H9 (cell line): ENCODE measurements around the gene MRPL54. TPM values are rescaled to one million over a fixed set of nuclear protein-coding genes. Genes with fewer than 3 reads are reported as not detected.

ENCODE experiments used
- DNase-seq: peaks from one replicate; pipeline ENCODE4 v3.0.0-alpha.2; 2017
- H2AFZ ChIP-seq: one replicate; pipeline ENCODE4 v1.6.1; 2013; ENCODE audit warnings: mild to moderate bottlenecking, low read length, control low read depth, moderate library complexity
- H2AK5ac ChIP-seq: 2 replicates; pipeline ENCODE4 v1.6.1; 2013; ENCODE audit warnings: low read length, control low read depth, mixed read lengths; ENCODE audit not compliant: insufficient read length
- H2BK120ac ChIP-seq: one replicate; pipeline ENCODE4 v1.6.1; 2013; ENCODE audit warnings: low read depth, mild to moderate bottlenecking, low read length, control low read depth, inconsistent platforms; ENCODE audit not compliant: poor library complexity, severe bottlenecking
- H2BK12ac ChIP-seq: 2 replicates; pipeline ENCODE4 v1.6.1; 2013; ENCODE audit warnings: low read length, control low read depth, mixed read lengths, low read depth; ENCODE audit not compliant: insufficient read length
- H2BK15ac ChIP-seq: 2 replicates; pipeline ENCODE4 v1.6.1; 2013; ENCODE audit warnings: low read depth, low read length, control low read depth
- H2BK20ac ChIP-seq: one replicate; pipeline ENCODE4 v1.6.1; 2013; ENCODE audit warnings: low read depth, mild to moderate bottlenecking, low read length, control low read depth, inconsistent platforms; ENCODE audit not compliant: poor library complexity, severe bottlenecking
- H2BK5ac ChIP-seq: 2 replicates; pipeline ENCODE4 v1.6.1; 2013; ENCODE audit warnings: low read length, control low read depth, mixed read lengths; ENCODE audit not compliant: insufficient read length
- H3K14ac ChIP-seq: 2 replicates; pipeline ENCODE4 v1.6.1; 2013; ENCODE audit warnings: low read length, control low read depth; ENCODE audit not compliant: insufficient read depth
- H3K18ac ChIP-seq: 2 replicates; pipeline ENCODE4 v1.6.1; 2013; ENCODE audit warnings: low read depth, mild to moderate bottlenecking, mixed read lengths, low read length, control low read depth; ENCODE audit not compliant: insufficient read length
- H3K23ac ChIP-seq: 2 replicates; pipeline ENCODE4 v1.6.1; 2013; ENCODE audit warnings: low read length, control low read depth, mixed read lengths, low read depth; ENCODE audit not compliant: insufficient read length
- H3K23me2 ChIP-seq: 2 replicates; pipeline ENCODE4 v1.6.1; 2013; ENCODE audit warnings: low read depth, mild to moderate bottlenecking, mixed read lengths, low read length, control low read depth; ENCODE audit not compliant: insufficient read length, poor library complexity, severe bottlenecking
- H3K27ac ChIP-seq: 2 replicates; pipeline ENCODE4 v1.5.1; 2013; ENCODE audit warnings: low read length, control low read depth, mixed read lengths, low read depth; ENCODE audit not compliant: insufficient read length
- H3K27me3 ChIP-seq: 2 replicates; pipeline ENCODE4 v1.6.1; 2013; ENCODE audit warnings: low read length, control low read depth, inconsistent platforms; ENCODE audit not compliant: insufficient read depth
- H3K4ac ChIP-seq: 2 replicates; pipeline ENCODE4 v1.6.1; 2013; ENCODE audit warnings: low read depth, mild to moderate bottlenecking, control low read depth, inconsistent platforms, low read length, moderate library complexity
- H3K4me1 ChIP-seq: 2 replicates; pipeline ENCODE4 v1.6.1; 2013; ENCODE audit warnings: low read length, control low read depth, inconsistent platforms; ENCODE audit not compliant: insufficient read depth
- H3K4me2 ChIP-seq: 2 replicates; pipeline ENCODE4 v1.6.1; 2013; ENCODE audit warnings: low read length, control low read depth, mixed read lengths; ENCODE audit not compliant: insufficient read length, insufficient read depth
- H3K56ac ChIP-seq: 2 replicates; pipeline ENCODE4 v1.6.1; 2013; ENCODE audit warnings: low read depth, mild to moderate bottlenecking, mixed read lengths, low read length, control low read depth; ENCODE audit not compliant: insufficient read length
- H3K79me1 ChIP-seq: 2 replicates; pipeline ENCODE4 v1.6.1; 2013; ENCODE audit warnings: low read depth, mild to moderate bottlenecking, moderate library complexity, low read length, control low read depth, inconsistent platforms; ENCODE audit not compliant: insufficient read depth, poor library complexity, severe bottlenecking
- H3K79me2 ChIP-seq: 2 replicates; pipeline ENCODE4 v1.6.1; 2013; ENCODE audit warnings: low read length, control low read depth, inconsistent platforms; ENCODE audit not compliant: insufficient read depth
- H3K9ac ChIP-seq: 2 replicates; pipeline ENCODE4 v1.6.1; 2013; ENCODE audit warnings: low read length, control low read depth, mixed read lengths; ENCODE audit not compliant: insufficient read length; ENCODE audit errors: extremely low read depth
- H3K9me3 ChIP-seq: one replicate; pipeline ENCODE4 v1.6.1; 2013; ENCODE audit warnings: low read depth, low read length, inconsistent platforms; ENCODE audit not compliant: control insufficient read depth
- H3T11ph ChIP-seq: one replicate; pipeline ENCODE4 v1.6.1; 2013; ENCODE audit warnings: mild to moderate bottlenecking, low read length, control low read depth, inconsistent platforms
- H4K20me1 ChIP-seq: one replicate; pipeline ENCODE4 v1.6.1; 2013; ENCODE audit not compliant: control insufficient read depth, insufficient read length, insufficient read depth
- H4K5ac ChIP-seq: 2 replicates; pipeline ENCODE4 v1.6.1; 2013; ENCODE audit warnings: low read depth, mild to moderate bottlenecking, mixed read lengths, low read length, control low read depth; ENCODE audit not compliant: insufficient read length
- H4K8ac ChIP-seq: replicated peaks from 2 replicates; pipeline ENCODE4 v1.6.1; 2013; ENCODE audit warnings: low read length, control low read depth, mixed read lengths, low read depth; ENCODE audit not compliant: insufficient read length
- H4K91ac ChIP-seq: 2 replicates; pipeline ENCODE4 v1.6.1; 2013; ENCODE audit warnings: low read depth, mild to moderate bottlenecking, moderate library complexity, mixed read lengths, low read length, control low read depth; ENCODE audit not compliant: insufficient read length
- H3K27ac Mint-ChIP-seq, 3 experiments: 2 replicates in 2 of 3; 3 replicates in 1 of 3; pipeline ENCODE4 v1.8.0; 2020 to 2021; ENCODE audit warnings: mixed read lengths in 3 of 3, mild to moderate bottlenecking in 1 of 3, moderate library complexity in 1 of 3
- H3K27me3 Mint-ChIP-seq: 2 replicates; pipeline ENCODE4 v1.8.0; 2021; ENCODE audit warnings: low read depth, mild to moderate bottlenecking, moderate library complexity, mixed read lengths
- H3K36me3 Mint-ChIP-seq, 3 experiments: 2 replicates in 2 of 3; 3 replicates in 1 of 3; pipeline ENCODE4 v1.8.0; 2020 to 2021; ENCODE audit warnings: low read depth in 3 of 3, mixed read lengths in 3 of 3; ENCODE audit not compliant: insufficient read depth in 1 of 3
- H3K4me1 Mint-ChIP-seq, 2 experiments: 2 replicates each; pipeline ENCODE4 v1.8.0; 2020; ENCODE audit warnings: mixed read lengths in 2 of 2
- H3K4me3 Mint-ChIP-seq, 2 experiments: 2 replicates in 1 of 2; 3 replicates in 1 of 2; pipeline ENCODE4 v1.8.0; 2020 to 2021; ENCODE audit warnings: mild to moderate bottlenecking in 2 of 2, mixed read lengths in 2 of 2, moderate library complexity in 1 of 2
- H3K9me3 Mint-ChIP-seq, 2 experiments: 2 replicates in 1 of 2; 3 replicates in 1 of 2; pipeline ENCODE4 v1.8.0; 2020; ENCODE audit warnings: mild to moderate bottlenecking in 2 of 2, mixed read lengths in 2 of 2, moderate library complexity in 1 of 2
- WGBS: extraction: QIAGEN DNeasy Blood & Tissue Kit; methylation state at CpG from one replicate; pipeline ENCODE4 v1.1.7; 2013; ENCODE audit warnings: missing lambda C conversion rate, low lambda C conversion rate, mixed read lengths; ENCODE audit not compliant: insufficient read length; ENCODE audit errors: extremely low coverage; 5-methylcytosine and 5-hydroxymethylcytosine counted together
- total RNA-seq: library from RNA; stranded (reverse); gene quantifications from 2 replicates; pipeline ENCODE4 v1.2.1, GENCODE V29; 2021
- TF ChIP-seq, protein P1 (sequence below): fragments of 200-600 bp; sonication (generic); conservative IDR thresholded peaks from 3 replicates; pipeline ENCODE4 v1.8.0; 2021; ENCODE audit warnings: antibody characterized with exemption, mild to moderate bottlenecking

MRPL54 gene
- total RNA-seq, 1 experiment from 2014 or later: 60.0 TPM

GRCh38 chr19:3768015-3768747, 5.7 kb downstream of the MRPL54 start:
- Histone ChIP-seq H2BK120ac (no peak overlapping the region), H3K9me3 (no peaks in the 10 kb centered on the region), H3K4ac (no peak overlapping the region), H3K79me1 (no peaks in the 10 kb centered on the region), H4K8ac (no peak overlapping the region), H2BK12ac (no peak overlapping the region), H3K79me2 (no peaks in the 10 kb centered on the region), H3K23ac (no peak overlapping the region), H3K18ac (no peak overlapping the region), H2AK5ac (no peak overlapping the region), H3K4me2 (no peak overlapping the region), H3T11ph (no peak overlapping the region), H2BK20ac (no peak overlapping the region), H3K4me1 (no peaks in the 10 kb centered on the region), H3K23me2 (no peaks in the 10 kb centered on the region), H3K27me3 (no peaks in the 10 kb centered on the region), H2AFZ (no peak overlapping the region), H3K27ac (no peak overlapping the region), H3K14ac (no peak overlapping the region), H3K56ac (no peak overlapping the region), H2BK5ac (no peak overlapping the region), H4K5ac (no peak overlapping the region), H4K20me1 (no peaks in the 10 kb centered on the region), H4K91ac (no peak overlapping the region), H2BK15ac (no peak overlapping the region), H3K9ac (no peak overlapping the region)
- Mint-ChIP-seq H3K9me3 (no peaks in the 10 kb centered on the region), H3K4me1 (peaks cover 7 to 15% of the 10 kb centered on the region in 2 experiments), H3K4me3 (no peak overlapping the region), H3K27ac (peak overlapping the region in 1 of 3 experiments; percentile 52; a peak in 1 of 7 replicates), H3K36me3 (peaks cover 6 to 15% (median 12%) of the 10 kb centered on the region in 3 experiments; a peak in 5 of 7 replicates), H3K27me3 (no peaks in the 10 kb centered on the region)
- DNase-seq: no peak
- TF ChIP-seq, protein P1, sequence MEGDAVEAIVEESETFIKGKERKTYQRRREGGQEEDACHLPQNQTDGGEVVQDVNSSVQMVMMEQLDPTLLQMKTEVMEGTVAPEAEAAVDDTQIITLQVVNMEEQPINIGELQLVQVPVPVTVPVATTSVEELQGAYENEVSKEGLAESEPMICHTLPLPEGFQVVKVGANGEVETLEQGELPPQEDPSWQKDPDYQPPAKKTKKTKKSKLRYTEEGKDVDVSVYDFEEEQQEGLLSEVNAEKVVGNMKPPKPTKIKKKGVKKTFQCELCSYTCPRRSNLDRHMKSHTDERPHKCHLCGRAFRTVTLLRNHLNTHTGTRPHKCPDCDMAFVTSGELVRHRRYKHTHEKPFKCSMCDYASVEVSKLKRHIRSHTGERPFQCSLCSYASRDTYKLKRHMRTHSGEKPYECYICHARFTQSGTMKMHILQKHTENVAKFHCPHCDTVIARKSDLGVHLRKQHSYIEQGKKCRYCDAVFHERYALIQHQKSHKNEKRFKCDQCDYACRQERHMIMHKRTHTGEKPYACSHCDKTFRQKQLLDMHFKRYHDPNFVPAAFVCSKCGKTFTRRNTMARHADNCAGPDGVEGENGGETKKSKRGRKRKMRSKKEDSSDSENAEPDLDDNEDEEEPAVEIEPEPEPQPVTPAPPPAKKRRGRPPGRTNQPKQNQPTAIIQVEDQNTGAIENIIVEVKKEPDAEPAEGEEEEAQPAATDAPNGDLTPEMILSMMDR: no peak
- no CpG with 5 or more reads among the region's 25 CpGs for WGBS
